ENCODE results near the gene JAKMIP2.

Gene JAKMIP2

GRCh38 chr5:147711019-147711418 is 71.5 kb downstream of the JAKMIP2 start:
- no peak for DNase-seq (ENCODE audit: extremely low read depth, low read depth)
- no peak for TF ChIP-seq CTCF (IDR thresholded peaks at IDR 0.05; ENCODE audit: low read depth, low read length)

- DNase-seq (ENCODE audit: extremely low read depth, low read depth), result no peak
- no peak for TF ChIP-seq CTCF (IDR thresholded peaks at IDR 0.05; ENCODE audit: low read depth, low read length)
Observed at GRCh38 chr5:147708708-147709107, 73.8 kb downstream of the JAKMIP2 start.

- no peak for DNase-seq (ENCODE audit: extremely low read depth, low read depth)
- TF ChIP-seq CTCF (IDR thresholded peaks at IDR 0.05; ENCODE audit: low read depth, low read length), result no peak
Observed at GRCh38 chr5:147704544-147704943, 78.0 kb downstream of the JAKMIP2 start.

GRCh38 chr5:147701468-147701867 is 81.1 kb downstream of the JAKMIP2 start:
- no peak for TF ChIP-seq CTCF (IDR thresholded peaks at IDR 0.05; ENCODE audit: low read depth, low read length)
- no peak for DNase-seq (ENCODE audit: extremely low read depth, low read depth)

GRCh38 chr5:147699496-147700088 is 82.9 kb downstream of the JAKMIP2 start:
- no peak for TF ChIP-seq CTCF (IDR thresholded peaks at IDR 0.05; ENCODE audit: low read depth, low read length)
- DNase-seq (ENCODE audit: extremely low read depth, low read depth), result no peak

- no peak for TF ChIP-seq CTCF (IDR thresholded peaks at IDR 0.05; ENCODE audit: low read depth, low read length)
- no peak for DNase-seq (ENCODE audit: extremely low read depth, low read depth)
Observed at GRCh38 chr5:147697380-147697779, 85.1 kb downstream of the JAKMIP2 start.

GRCh38 chr5:147694772-147695171 is 87.8 kb downstream of the JAKMIP2 start:
- TF ChIP-seq CTCF (IDR thresholded peaks at IDR 0.05; ENCODE audit: low read depth, low read length), result no peak
- no peak for DNase-seq (ENCODE audit: extremely low read depth, low read depth)

Data from AG09319 (cell line).